Lower leg skin (tissue), 3 donors: ENCODE data around the gene VIPR1.

Experiments used
- CTCF ChIP-seq, 3 donors: fragments of 450-650 bp; IDR thresholded peaks; one replicate each; pipeline ENCODE4 v1.5.1; 2016; ENCODE audit warnings: antibody characterized with exemption in 3 of 3, mild to moderate bottlenecking in 3 of 3, moderate library complexity in 2 of 3
- POLR2A ChIP-seq, 2 donors: fragments of 450-650 bp; IDR thresholded peaks; one replicate each; pipeline ENCODE4 v1.6.1; 2016 to 2017; ENCODE audit warnings: antibody characterized with exemption in 2 of 2, mild to moderate bottlenecking in 1 of 2, moderate library complexity in 1 of 2

GRCh38 chr3:42491881-42492507, 10.4 kb upstream of the VIPR1 start:
- TF ChIP-seq CTCF (IDR thresholded peaks at IDR 0.05) (no peak), POLR2A (IDR thresholded peaks at IDR 0.05) (no peak)
